Astrocyte (in vitro differentiated cells and primary cell): Measurements from ENCODE around the gene SYNE1.

Source experiments
- EZH2 ChIP-seq: IDR thresholded peaks from 2 replicates; pipeline ENCODE4 v1.6.1; 2012; ENCODE audit warnings: mild to moderate bottlenecking, low read length, inconsistent platforms; ENCODE audit not compliant: insufficient read depth
- TF ChIP-seq, protein P1 (sequence below): IDR thresholded peaks from 2 replicates; pipeline ENCODE4 v1.5.1; 2011; ENCODE audit warnings: low read depth, mild to moderate bottlenecking, inconsistent platforms, low read length, moderate library complexity; ENCODE audit not compliant: insufficient read depth

DNA sequence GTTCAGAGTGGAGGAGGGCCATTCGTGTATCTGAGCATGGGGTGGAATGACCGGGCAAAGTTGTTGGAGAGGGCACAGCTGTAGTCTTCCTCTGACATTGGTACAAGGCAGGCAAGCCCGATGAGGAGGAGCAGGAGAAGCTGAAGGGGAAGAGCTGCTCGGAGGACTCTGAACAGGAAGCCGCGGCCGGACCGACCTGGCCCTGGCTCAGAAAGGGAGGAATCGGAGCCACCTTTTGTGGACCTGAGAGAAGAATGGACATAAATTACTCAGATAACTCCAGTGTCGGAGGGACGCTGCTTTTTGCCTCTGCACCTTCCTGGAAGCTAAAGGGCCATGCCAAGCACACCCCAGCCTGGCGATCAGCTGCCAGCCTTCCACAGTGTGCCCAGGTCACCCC is 514.7 kb downstream of the SYNE1 start:
- TF ChIP-seq, protein P1, sequence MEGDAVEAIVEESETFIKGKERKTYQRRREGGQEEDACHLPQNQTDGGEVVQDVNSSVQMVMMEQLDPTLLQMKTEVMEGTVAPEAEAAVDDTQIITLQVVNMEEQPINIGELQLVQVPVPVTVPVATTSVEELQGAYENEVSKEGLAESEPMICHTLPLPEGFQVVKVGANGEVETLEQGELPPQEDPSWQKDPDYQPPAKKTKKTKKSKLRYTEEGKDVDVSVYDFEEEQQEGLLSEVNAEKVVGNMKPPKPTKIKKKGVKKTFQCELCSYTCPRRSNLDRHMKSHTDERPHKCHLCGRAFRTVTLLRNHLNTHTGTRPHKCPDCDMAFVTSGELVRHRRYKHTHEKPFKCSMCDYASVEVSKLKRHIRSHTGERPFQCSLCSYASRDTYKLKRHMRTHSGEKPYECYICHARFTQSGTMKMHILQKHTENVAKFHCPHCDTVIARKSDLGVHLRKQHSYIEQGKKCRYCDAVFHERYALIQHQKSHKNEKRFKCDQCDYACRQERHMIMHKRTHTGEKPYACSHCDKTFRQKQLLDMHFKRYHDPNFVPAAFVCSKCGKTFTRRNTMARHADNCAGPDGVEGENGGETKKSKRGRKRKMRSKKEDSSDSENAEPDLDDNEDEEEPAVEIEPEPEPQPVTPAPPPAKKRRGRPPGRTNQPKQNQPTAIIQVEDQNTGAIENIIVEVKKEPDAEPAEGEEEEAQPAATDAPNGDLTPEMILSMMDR = no peak
- TF ChIP-seq EZH2 = no peak
